WTC11 (cell line): ENCODE results near the gene SMARCD1. TPM values are rescaled to one million over a fixed set of nuclear protein-coding genes. Genes with fewer than 3 reads are reported as not detected.

Experiments
- ATAC-seq: fragments of 200-7000 bp; cut with Tn5 transposase; 2 replicates; pipeline ENCODE4 v1.10.0; 2021; ENCODE audit warnings: mild to moderate bottlenecking, moderate library complexity
- CTCF ChIA-PET: fragments of 300-600 bp; sonication (Branson Sonifier 250); formaldehyde crosslinking; loops from one replicate; lab custom pipeline; 2021; ENCODE audit warnings: antibody characterized with exemption; lab: Charles Lee
- POLR2A ChIA-PET: fragments of 350-600 bp; sonication (Branson Sonifier 250); formaldehyde crosslinking; loops from one replicate; lab custom pipeline; 2021; ENCODE audit warnings: antibody characterized with exemption; lab: Charles Lee
- DNase-seq: peaks from one replicate; pipeline ENCODE4 v3.0.0; 2021; ENCODE audit warnings: low spot score
- H3K27ac Mint-ChIP-seq: 2 replicates; pipeline ENCODE4 v1.8.0; 2021; ENCODE audit warnings: mixed read lengths
- H3K27me3 Mint-ChIP-seq: 2 replicates; pipeline ENCODE4 v1.8.0; 2021; ENCODE audit warnings: low read depth, mild to moderate bottlenecking, moderate library complexity, mixed read lengths
- H3K36me3 Mint-ChIP-seq: 2 replicates; pipeline ENCODE4 v1.8.0; 2021; ENCODE audit warnings: mixed read lengths
- H3K4me1 Mint-ChIP-seq: 2 replicates; pipeline ENCODE4 v1.8.0; 2022; ENCODE audit warnings: mixed read lengths
- H3K4me3 Mint-ChIP-seq: 2 replicates; pipeline ENCODE4 v1.8.0; 2021; ENCODE audit warnings: mild to moderate bottlenecking, moderate library complexity, mixed read lengths
- H3K9me3 Mint-ChIP-seq: 2 replicates; pipeline ENCODE4 v1.8.0; 2021; ENCODE audit warnings: mixed read lengths
- CREB1 ChIP-seq: sonication (generic); formaldehyde crosslinking; IDR thresholded peaks from 2 replicates; pipeline ENCODE4 v1.8.0; 2023; ENCODE audit warnings: mild to moderate bottlenecking, missing genetic modification reagents
- CREM ChIP-seq: sonication (generic); formaldehyde crosslinking; IDR thresholded peaks from 2 replicates; pipeline ENCODE4 v1.8.1; 2022; ENCODE audit warnings: mild to moderate bottlenecking, missing genetic modification reagents, moderate library complexity
- ELF4 ChIP-seq: sonication (generic); formaldehyde crosslinking; IDR thresholded peaks from 2 replicates; pipeline ENCODE4 v1.8.1; 2022; ENCODE audit warnings: low read depth, mild to moderate bottlenecking, moderate library complexity, missing genetic modification reagents
- ETV6 ChIP-seq: sonication (generic); formaldehyde crosslinking; IDR thresholded peaks from 2 replicates; pipeline ENCODE4 v1.8.1; 2022; ENCODE audit warnings: mild to moderate bottlenecking, missing genetic modification reagents
- FOXJ3 ChIP-seq: sonication (generic); formaldehyde crosslinking; IDR thresholded peaks from 2 replicates; pipeline ENCODE4 v1.9.0; 2021; ENCODE audit warnings: missing genetic modification reagents, mild to moderate bottlenecking, borderline replicate concordance
- FOXK1 ChIP-seq: sonication (generic); formaldehyde crosslinking; IDR thresholded peaks from 2 replicates; pipeline ENCODE4 v1.8.0; 2022; ENCODE audit warnings: mild to moderate bottlenecking, moderate library complexity, missing genetic modification reagents
- GRHL2 ChIP-seq: fragments of 250-450 bp; sonication (Bioruptor Pico); IDR thresholded peaks from 2 replicates; pipeline ENCODE4 v1.8.0; 2022; ENCODE audit warnings: mild to moderate bottlenecking, moderate library complexity; ENCODE audit not compliant: insufficient replicate concordance, severe bottlenecking
- JAZF1 ChIP-seq: fragments of 250-450 bp; sonication (Bioruptor Pico); IDR thresholded peaks from 2 replicates; pipeline ENCODE4 v1.9.0; 2021; ENCODE audit warnings: moderate library complexity, mild to moderate bottlenecking, inconsistent platforms
- NFATC4 ChIP-seq: fragments of 250-450 bp; sonication (Bioruptor Pico); IDR thresholded peaks from 2 replicates; pipeline ENCODE4 v1.9.0; 2021; ENCODE audit warnings: mild to moderate bottlenecking
- PRRX2 ChIP-seq: fragments of 250-450 bp; sonication (Bioruptor Pico); IDR thresholded peaks from 2 replicates; pipeline ENCODE4 v1.8.0; 2021; ENCODE audit warnings: mild to moderate bottlenecking
- RELA ChIP-seq: sonication (generic); formaldehyde crosslinking; IDR thresholded peaks from 2 replicates; pipeline ENCODE4 v1.8.1; 2022; ENCODE audit warnings: missing genetic modification reagents, mild to moderate bottlenecking, borderline replicate concordance
- SMAD4 ChIP-seq: sonication (generic); formaldehyde crosslinking; IDR thresholded peaks from 2 replicates; pipeline ENCODE4 v1.8.0; 2022; ENCODE audit warnings: mild to moderate bottlenecking, missing genetic modification reagents
- SOX15 ChIP-seq: fragments of 250-450 bp; sonication (Bioruptor Pico); IDR thresholded peaks from 2 replicates; pipeline ENCODE4 v1.9.0; 2021; ENCODE audit warnings: mild to moderate bottlenecking
- TEAD1 ChIP-seq: sonication (generic); formaldehyde crosslinking; IDR thresholded peaks from 2 replicates; pipeline ENCODE4 v1.8.0; 2022; ENCODE audit warnings: mild to moderate bottlenecking, missing genetic modification reagents
- ZNF396 ChIP-seq: fragments of 250-450 bp; sonication (Bioruptor Pico); IDR thresholded peaks from 2 replicates; pipeline ENCODE4 v1.8.0; 2021; ENCODE audit warnings: mild to moderate bottlenecking, moderate library complexity, borderline replicate concordance
- ZNF416 ChIP-seq: fragments of 250-450 bp; sonication (Bioruptor Pico); IDR thresholded peaks from 2 replicates; pipeline ENCODE4 v1.9.0; 2021; ENCODE audit warnings: mild to moderate bottlenecking, inconsistent platforms
- total RNA-seq: library from RNA; stranded (reverse); gene quantifications from 3 replicates; pipeline ENCODE4 v1.2.3, GENCODE V29; 2021
- TF ChIP-seq, protein P1 (sequence below): fragments of 250-450 bp; sonication (Bioruptor Pico); IDR thresholded peaks from 2 replicates; pipeline ENCODE4 v1.8.0; 2021; ENCODE audit warnings: mild to moderate bottlenecking
- TF ChIP-seq, protein P2 (sequence below): sonication (generic); formaldehyde crosslinking; IDR thresholded peaks from 2 replicates; pipeline ENCODE4 v1.8.1; 2023; ENCODE audit warnings: mild to moderate bottlenecking, moderate library complexity, missing genetic modification reagents
- TF ChIP-seq, protein P3 (sequence below): sonication (generic); formaldehyde crosslinking; IDR thresholded peaks from 2 replicates; pipeline ENCODE4 v1.8.1; 2022; ENCODE audit warnings: low read depth, missing genetic modification reagents, borderline replicate concordance
- TF ChIP-seq, protein P4 (sequence below): sonication (generic); formaldehyde crosslinking; IDR thresholded peaks from 2 replicates; pipeline ENCODE4 v1.8.1; 2023; ENCODE audit warnings: mild to moderate bottlenecking, missing genetic modification reagents, moderate library complexity
- TF ChIP-seq, protein P5 (sequence below): fragments of 250-450 bp; sonication (Bioruptor Pico); IDR thresholded peaks from 2 replicates; pipeline ENCODE4 v1.9.0; 2021; ENCODE audit warnings: mild to moderate bottlenecking

SMARCD1 gene
- total RNA-seq, 1 experiment from 2014 or later, result 165 TPM

DNA sequence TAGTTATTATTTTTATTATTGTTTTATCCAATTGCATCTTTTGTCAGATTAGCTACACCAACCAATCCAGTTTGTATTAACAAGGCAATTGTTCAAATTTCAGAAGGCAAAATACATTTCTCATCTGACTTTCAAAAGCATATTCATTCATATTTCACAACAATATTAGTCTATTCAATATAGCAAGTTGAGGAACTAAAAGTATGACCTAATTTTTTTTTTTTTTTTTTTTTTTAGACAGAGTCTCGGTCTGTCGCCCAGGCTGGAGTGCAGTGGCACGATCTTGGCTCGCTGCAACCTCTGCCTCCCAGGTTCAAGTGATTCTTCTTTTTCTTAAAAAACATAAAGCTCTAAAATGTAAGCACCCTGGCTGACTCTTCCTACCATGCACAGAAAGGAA lies 44.1 kb downstream of the SMARCD1 start (continued):
- TF ChIP-seq FOXJ3 (CRISPR knock-in tag), result no peak

DNA sequence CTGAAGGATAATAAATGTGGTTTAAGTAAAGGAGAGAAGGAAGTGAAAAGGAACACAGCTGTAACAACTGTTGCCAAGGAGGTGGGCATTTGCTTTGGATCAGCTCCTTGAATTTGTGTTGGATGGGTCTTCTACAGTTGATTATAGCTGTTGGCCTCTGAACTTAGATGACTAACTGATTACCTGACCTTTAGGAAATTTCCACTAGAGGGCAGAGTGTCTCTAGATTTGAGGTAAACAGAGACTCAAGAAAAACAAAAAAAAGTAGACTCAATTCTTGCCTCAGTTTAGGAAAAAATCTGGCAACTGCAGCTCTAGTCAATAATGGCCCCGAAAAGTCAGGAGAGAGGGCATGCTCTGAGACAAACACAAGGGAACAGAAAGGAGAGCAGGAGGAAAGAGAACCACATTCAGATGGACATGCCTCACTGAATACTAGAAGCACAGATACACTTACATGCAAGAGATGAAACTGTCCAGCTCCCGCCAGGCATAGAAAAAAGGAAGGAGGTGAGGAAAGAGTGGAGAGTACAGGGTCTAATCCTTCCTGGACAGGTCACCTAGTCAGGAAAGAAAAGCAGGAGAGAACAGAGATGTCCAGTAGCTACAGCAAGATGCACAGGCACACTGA lies 47.5 kb downstream of the SMARCD1 start:
- no peak overlapping the region for H3K4me3 Mint-ChIP-seq
- no peak overlapping the region for H3K27ac Mint-ChIP-seq
- no peaks in the 10 kb centered on the region for H3K27me3 Mint-ChIP-seq
- H3K9me3 Mint-ChIP-seq, result no peaks in the 10 kb centered on the region
- no peaks in the 10 kb centered on the region for H3K4me1 Mint-ChIP-seq
- ATAC-seq (no peak), DNase-seq (no peak)
- ChIA-PET CTCF (interaction anchor here (0.7 to 1.2 kb wide), 4 partner anchors 21 to 182 kb away, joined by 3 read pairs; partner anchors contain the start of gene COX14), POLR2A (interaction anchor here (0.6 kb wide), 1 partner anchor 120 kb away, joined by 3 read pairs; no protein-coding TSS in a partner anchor)
- no peak for TF ChIP-seq TEAD1
- no peak for TF ChIP-seq CREM (CRISPR knock-in tag)
- TF ChIP-seq SOX15, result no peak
- TF ChIP-seq SMAD4 (CRISPR knock-in tag), result no peak
- no peak for TF ChIP-seq NFATC4
- TF ChIP-seq, protein P1, sequence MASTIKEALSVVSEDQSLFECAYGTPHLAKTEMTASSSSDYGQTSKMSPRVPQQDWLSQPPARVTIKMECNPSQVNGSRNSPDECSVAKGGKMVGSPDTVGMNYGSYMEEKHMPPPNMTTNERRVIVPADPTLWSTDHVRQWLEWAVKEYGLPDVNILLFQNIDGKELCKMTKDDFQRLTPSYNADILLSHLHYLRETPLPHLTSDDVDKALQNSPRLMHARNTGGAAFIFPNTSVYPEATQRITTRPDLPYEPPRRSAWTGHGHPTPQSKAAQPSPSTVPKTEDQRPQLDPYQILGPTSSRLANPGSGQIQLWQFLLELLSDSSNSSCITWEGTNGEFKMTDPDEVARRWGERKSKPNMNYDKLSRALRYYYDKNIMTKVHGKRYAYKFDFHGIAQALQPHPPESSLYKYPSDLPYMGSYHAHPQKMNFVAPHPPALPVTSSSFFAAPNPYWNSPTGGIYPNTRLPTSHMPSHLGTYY (CRISPR knock-in tag), result no peak
- TF ChIP-seq ZNF396 (CRISPR knock-in tag), result no peak
- TF ChIP-seq RELA (CRISPR knock-in tag), result no peak
- TF ChIP-seq GRHL2 (CRISPR knock-in tag), result no peak
- TF ChIP-seq FOXK1 (CRISPR knock-in tag), result no peak
- TF ChIP-seq, protein P2, sequence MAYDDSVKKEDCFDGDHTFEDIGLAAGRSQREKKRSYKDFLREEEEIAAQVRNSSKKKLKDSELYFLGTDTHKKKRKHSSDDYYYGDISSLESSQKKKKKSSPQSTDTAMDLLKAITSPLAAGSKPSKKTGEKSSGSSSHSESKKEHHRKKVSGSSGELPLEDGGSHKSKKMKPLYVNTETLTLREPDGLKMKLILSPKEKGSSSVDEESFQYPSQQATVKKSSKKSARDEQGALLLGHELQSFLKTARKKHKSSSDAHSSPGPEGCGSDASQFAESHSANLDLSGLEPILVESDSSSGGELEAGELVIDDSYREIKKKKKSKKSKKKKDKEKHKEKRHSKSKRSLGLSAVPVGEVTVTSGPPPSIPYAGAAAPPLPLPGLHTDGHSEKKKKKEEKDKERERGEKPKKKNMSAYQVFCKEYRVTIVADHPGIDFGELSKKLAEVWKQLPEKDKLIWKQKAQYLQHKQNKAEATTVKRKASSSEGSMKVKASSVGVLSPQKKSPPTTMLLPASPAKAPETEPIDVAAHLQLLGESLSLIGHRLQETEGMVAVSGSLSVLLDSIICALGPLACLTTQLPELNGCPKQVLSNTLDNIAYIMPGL (CRISPR knock-in tag), result no peak
- TF ChIP-seq PRRX2, result no peak
- TF ChIP-seq, protein P3, sequence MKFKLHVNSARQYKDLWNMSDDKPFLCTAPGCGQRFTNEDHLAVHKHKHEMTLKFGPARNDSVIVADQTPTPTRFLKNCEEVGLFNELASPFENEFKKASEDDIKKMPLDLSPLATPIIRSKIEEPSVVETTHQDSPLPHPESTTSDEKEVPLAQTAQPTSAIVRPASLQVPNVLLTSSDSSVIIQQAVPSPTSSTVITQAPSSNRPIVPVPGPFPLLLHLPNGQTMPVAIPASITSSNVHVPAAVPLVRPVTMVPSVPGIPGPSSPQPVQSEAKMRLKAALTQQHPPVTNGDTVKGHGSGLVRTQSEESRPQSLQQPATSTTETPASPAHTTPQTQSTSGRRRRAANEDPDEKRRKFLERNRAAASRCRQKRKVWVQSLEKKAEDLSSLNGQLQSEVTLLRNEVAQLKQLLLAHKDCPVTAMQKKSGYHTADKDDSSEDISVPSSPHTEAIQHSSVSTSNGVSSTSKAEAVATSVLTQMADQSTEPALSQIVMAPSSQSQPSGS (CRISPR knock-in tag), result no peak
- no peak for TF ChIP-seq ELF4
- TF ChIP-seq CREB1, result no peak
- TF ChIP-seq ZNF416 (CRISPR knock-in tag), result no peak
- TF ChIP-seq ETV6 (CRISPR knock-in tag), result no peak
- H3K36me3 Mint-ChIP-seq, result peaks cover 58% of the 10 kb centered on the region

DNA sequence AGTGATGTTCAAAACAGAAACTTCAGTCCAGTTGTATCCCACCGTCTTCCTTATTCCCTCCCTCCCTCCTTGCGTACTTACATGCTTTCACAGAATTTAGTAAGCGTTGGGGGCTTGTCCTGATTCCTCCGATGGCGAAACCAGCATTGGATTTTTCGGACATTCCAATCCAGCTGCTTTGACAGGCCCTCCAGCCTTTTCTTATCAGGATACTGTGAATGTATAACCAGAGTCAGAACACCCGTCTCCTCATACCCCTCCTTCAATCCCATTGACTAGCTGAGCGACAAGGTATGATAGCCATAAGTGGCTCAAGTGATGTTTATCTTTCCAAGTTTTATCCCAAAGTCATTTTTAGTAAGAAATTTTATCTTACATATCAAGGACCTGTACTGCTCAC lies 57.9 kb downstream of the SMARCD1 start:
- Mint-ChIP-seq H3K36me3 (peaks cover 27% of the 10 kb centered on the region), H3K4me1 (no peaks in the 10 kb centered on the region), H3K27ac (no peak overlapping the region), H3K27me3 (no peaks in the 10 kb centered on the region), H3K9me3 (no peaks in the 10 kb centered on the region), H3K4me3 (no peak overlapping the region)
- ATAC-seq (no peak), DNase-seq (no peak)
- ChIA-PET CTCF (no interaction called here), POLR2A (no interaction called here)
- TF ChIP-seq, protein P4, sequence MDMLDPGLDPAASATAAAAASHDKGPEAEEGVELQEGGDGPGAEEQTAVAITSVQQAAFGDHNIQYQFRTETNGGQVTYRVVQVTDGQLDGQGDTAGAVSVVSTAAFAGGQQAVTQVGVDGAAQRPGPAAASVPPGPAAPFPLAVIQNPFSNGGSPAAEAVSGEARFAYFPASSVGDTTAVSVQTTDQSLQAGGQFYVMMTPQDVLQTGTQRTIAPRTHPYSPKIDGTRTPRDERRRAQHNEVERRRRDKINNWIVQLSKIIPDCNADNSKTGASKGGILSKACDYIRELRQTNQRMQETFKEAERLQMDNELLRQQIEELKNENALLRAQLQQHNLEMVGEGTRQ (CRISPR knock-in tag), result no peak
- no peak for TF ChIP-seq JAZF1 (CRISPR knock-in tag)
- TF ChIP-seq NFATC4, result no peak
- TF ChIP-seq, protein P1 (CRISPR knock-in tag), result no peak
- TF ChIP-seq ETV6 (CRISPR knock-in tag), result no peak
- TF ChIP-seq, protein P5, sequence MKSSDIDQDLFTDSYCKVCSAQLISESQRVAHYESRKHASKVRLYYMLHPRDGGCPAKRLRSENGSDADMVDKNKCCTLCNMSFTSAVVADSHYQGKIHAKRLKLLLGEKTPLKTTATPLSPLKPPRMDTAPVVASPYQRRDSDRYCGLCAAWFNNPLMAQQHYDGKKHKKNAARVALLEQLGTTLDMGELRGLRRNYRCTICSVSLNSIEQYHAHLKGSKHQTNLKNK (CRISPR knock-in tag), result no peak
